IMR-90 (cell line): ENCODE measurements around the gene MTF2. TPM values are rescaled to one million over a fixed set of nuclear protein-coding genes. Genes with fewer than 3 reads are reported as not detected.

Source experiments
- ATAC-seq: fragments of 200-7000 bp; cut with Tn5 transposase; 2 replicates; pipeline ENCODE4 v1.9.1; 2020; ENCODE audit warnings: low read depth, mild to moderate bottlenecking, moderate library complexity
- BruUV-seq: library from RNA; stranded (reverse); fragments of 400-500 nt; replicated peaks from 2 replicates; lab custom pipeline; 2021; lab: Mats Ljungman, UMichigan
- CTCF ChIA-PET: fragments of 300-600 bp; formaldehyde crosslinking; extraction: SDS; loops from one replicate; lab custom pipeline; 2021; ENCODE audit warnings: antibody characterized with exemption; lab: Yijun Ruan, JAX
- POLR2A ChIA-PET: fragments of 300-600 bp; sonication (Branson Sonifier 250); formaldehyde crosslinking; loops from one replicate; lab custom pipeline; 2022; ENCODE audit warnings: antibody characterized with exemption; ENCODE audit not compliant: unreplicated experiment; lab: Charles Lee
- DNase-seq: peaks from one replicate; pipeline ENCODE4 v3.0.0; 2013
- H2AFZ ChIP-seq: replicated peaks from 2 replicates; pipeline ENCODE3; 2013; ENCODE audit warnings: low read length, mild to moderate bottlenecking; ENCODE audit not compliant: poor library complexity
- H2AK5ac ChIP-seq: 2 replicates; pipeline ENCODE4 v1.6.1; 2013; ENCODE audit warnings: low read depth, low read length, inconsistent platforms
- H2AK9ac ChIP-seq: replicated peaks from 2 replicates; pipeline ENCODE3; 2013; ENCODE audit warnings: mild to moderate bottlenecking, low read depth, low read length, moderate library complexity; ENCODE audit not compliant: poor library complexity
- H2BK120ac ChIP-seq: 2 replicates; pipeline ENCODE4 v1.6.1; 2013; ENCODE audit warnings: low read depth, low read length, inconsistent platforms
- H2BK15ac ChIP-seq: 3 replicates; pipeline ENCODE4 v1.6.1; 2013; ENCODE audit warnings: low read depth, low read length, inconsistent platforms
- H2BK20ac ChIP-seq: 2 replicates; pipeline ENCODE4 v1.6.1; 2013; ENCODE audit warnings: low read depth, mild to moderate bottlenecking, inconsistent platforms, low read length, moderate library complexity
- H2BK5ac ChIP-seq: 2 replicates; pipeline ENCODE4 v1.6.1; 2013; ENCODE audit warnings: mild to moderate bottlenecking, low read depth, low read length, inconsistent platforms; ENCODE audit not compliant: poor library complexity, severe bottlenecking
- H3K14ac ChIP-seq: replicated peaks from 2 replicates; pipeline ENCODE4 v1.6.1; 2013; ENCODE audit warnings: low read depth, low read length, inconsistent platforms
- H3K18ac ChIP-seq: 2 replicates; pipeline ENCODE4 v1.6.1; 2013; ENCODE audit warnings: low read depth, low read length, control low read depth
- H3K23ac ChIP-seq: 2 replicates; pipeline ENCODE4 v1.6.1; 2013; ENCODE audit warnings: low read depth, low read length, inconsistent platforms
- H3K27ac ChIP-seq: 2 replicates; pipeline ENCODE4 v1.5.1; 2013; ENCODE audit warnings: mild to moderate bottlenecking, control low read depth, low read length; ENCODE audit not compliant: insufficient read depth
- H3K27me3 ChIP-seq: 2 replicates; pipeline ENCODE4 v1.6.1; 2013; ENCODE audit warnings: low read length; ENCODE audit not compliant: control insufficient read depth, insufficient read depth
- H3K36me3 ChIP-seq: 2 replicates; pipeline ENCODE4 v1.6.1; 2013; ENCODE audit warnings: low read length, mixed read lengths; ENCODE audit not compliant: control insufficient read depth, insufficient read depth
- H3K4ac ChIP-seq: 2 replicates; pipeline ENCODE4 v1.6.1; 2013; ENCODE audit warnings: low read depth, low read length, inconsistent platforms
- H3K4me1 ChIP-seq: 2 replicates; pipeline ENCODE4 v1.6.1; 2013; ENCODE audit warnings: low read length, mixed read lengths; ENCODE audit not compliant: control insufficient read depth, insufficient read depth
- H3K4me2 ChIP-seq: 2 replicates; pipeline ENCODE4 v1.6.1; 2013; ENCODE audit warnings: low read depth, mild to moderate bottlenecking, control low read depth, low read length, moderate library complexity
- H3K4me3 ChIP-seq: 2 replicates; pipeline ENCODE4 v1.5.1; 2013; ENCODE audit warnings: low read depth, mild to moderate bottlenecking, control low read depth, low read length, moderate library complexity; ENCODE audit not compliant: insufficient read depth
- H3K56ac ChIP-seq: 2 replicates; pipeline ENCODE4 v1.6.1; 2013; ENCODE audit warnings: low read length, inconsistent platforms; ENCODE audit not compliant: insufficient read depth; ENCODE audit errors: extremely low read depth
- H3K79me1 ChIP-seq, 2 experiments: 2 replicates each; pipeline ENCODE4 v1.6.1; 2013; ENCODE audit warnings: low read length in 2 of 2, inconsistent platforms in 1 of 2, low read depth in 1 of 2
- H3K9ac ChIP-seq: 2 replicates; pipeline ENCODE4 v1.6.1; 2013; ENCODE audit warnings: low read depth, low read length, control low read depth
- H3K9me1 ChIP-seq: 2 replicates; pipeline ENCODE4 v1.6.1; 2013; ENCODE audit warnings: low read length, inconsistent platforms; ENCODE audit not compliant: insufficient read depth
- H3K9me3 ChIP-seq: 2 replicates; pipeline ENCODE4 v1.6.1; 2013; ENCODE audit warnings: low read length; ENCODE audit not compliant: control insufficient read depth, insufficient read depth
- H4K20me1 ChIP-seq: 2 replicates; pipeline ENCODE4 v1.6.1; 2013; ENCODE audit warnings: low read length, inconsistent platforms; ENCODE audit not compliant: insufficient read depth
- H4K5ac ChIP-seq: 2 replicates; pipeline ENCODE4 v1.6.1; 2013; ENCODE audit warnings: mild to moderate bottlenecking, low read depth, low read length, control low read depth
- H4K8ac ChIP-seq, 2 experiments: 2 replicates each; pipeline ENCODE4 v1.6.1; 2013; ENCODE audit warnings: low read depth in 2 of 2, low read length in 2 of 2, control low read depth in 1 of 2, inconsistent platforms in 1 of 2
- H4K91ac ChIP-seq: 2 replicates; pipeline ENCODE4 v1.6.1; 2013; ENCODE audit warnings: low read depth, low read length, inconsistent platforms; ENCODE audit not compliant: insufficient read depth
- MAFK ChIP-seq: IDR thresholded peaks from 2 replicates; pipeline ENCODE4 v1.6.1; 2012; ENCODE audit warnings: low read depth, low read length, improper control_type of control experiment
- POLR2A ChIP-seq: IDR thresholded peaks from 2 replicates; pipeline ENCODE4 v1.6.1; 2012; ENCODE audit warnings: mild to moderate bottlenecking, low read depth, low read length
- WGBS, 2 experiments: methylation state at CpG; one replicate each; pipeline versions ENCODE4 v1.1.5 to v1.1.7; 2013; ENCODE audit warnings: missing lambda C conversion rate in 2 of 2; ENCODE audit not compliant: insufficient read length in 1 of 2; ENCODE audit errors: extremely low coverage in 2 of 2; 5-methylcytosine and 5-hydroxymethylcytosine counted together
- dilution Hi-C: fragments of 300-500 bp; cut with HindIII; formaldehyde crosslinking; loops from one replicate; pipeline ENCODE4 v1.14.3; 2018; ENCODE audit warnings: low sequenced_read_pairs; ENCODE audit not compliant: unreplicated experiment
- in situ Hi-C: fragments of 300-500 bp; cut with MboI; formaldehyde crosslinking; loops from 3 replicates; pipeline ENCODE4 v1.14.3; 2019; ENCODE audit warnings: low sequenced_read_pairs, inconsistent platforms, mixed read lengths
- intact Hi-C: fragments of 100-400 bp; cut with micrococcal nuclease; formaldehyde crosslinking; loops from 2 replicates; pipeline ENCODE4 v1.10.0; 2022
- polyA plus RNA-seq, 3 experiments: library from polyadenylated mRNA; depleted of rRNA; stranded (reverse); fragments of >200 nt; gene quantifications; 2 replicates each; pipeline ENCODE4 v1.2.3, GENCODE V29; 2012; ENCODE audit warnings: low replicate concordance in 1 of 3
- total RNA-seq: library from RNA; depleted of rRNA; stranded (reverse); fragments of >200 nt; gene quantifications from 2 replicates; pipeline ENCODE4 v1.2.3, GENCODE V29; 2012

Gene MTF2
- total and polyA plus RNA-seq, 2 of the 4 experiments (the other 2 are of a cell fraction): 10.6 to 39.8 TPM

DNA sequence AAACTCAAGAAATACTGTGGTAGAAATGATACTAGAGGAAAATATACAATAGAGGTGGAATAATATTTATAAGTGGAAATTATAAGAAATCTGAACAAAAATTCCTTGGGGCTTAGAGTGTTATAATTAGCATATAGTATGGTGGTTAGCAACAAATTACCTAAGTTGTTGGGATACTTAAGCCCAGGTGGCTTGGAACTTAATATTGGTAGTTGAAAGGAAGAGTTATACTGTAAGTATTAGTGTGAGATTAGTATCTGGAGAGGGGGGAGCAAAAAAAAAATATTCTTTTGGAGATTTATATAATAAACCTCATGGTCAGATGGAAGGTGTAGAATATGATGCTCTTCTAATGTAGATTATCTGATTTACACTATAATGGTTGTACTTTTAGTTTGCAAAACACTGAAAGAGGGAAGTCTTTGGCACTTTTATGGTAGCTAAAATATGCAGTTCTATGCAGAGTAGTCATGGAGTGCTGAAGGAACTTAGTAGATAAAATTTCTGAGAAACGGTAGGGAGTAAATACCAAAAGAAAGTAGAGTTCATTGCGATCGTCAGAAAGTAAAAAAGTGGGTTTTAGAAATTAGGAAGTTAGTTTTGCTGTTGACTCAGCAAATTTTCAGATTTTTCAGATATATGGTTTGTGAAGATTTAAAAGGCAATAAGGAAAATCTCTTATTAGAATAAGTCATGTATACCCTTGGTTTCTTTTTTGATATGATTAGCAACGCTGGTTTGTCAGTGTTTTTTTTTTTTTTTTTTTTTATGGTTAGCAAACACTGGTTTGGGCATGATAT lies 45.7 kb downstream of the MTF2 start:
- no peak overlapping the region for H2AFZ ChIP-seq
- H2BK20ac ChIP-seq: no peak overlapping the region
- H3K79me1 ChIP-seq: 0 out of 4 replicates have a peak, but pooled peaks cover 0 to 2% of the 10 kb centered on the region in 2 experiments
- H3K23ac ChIP-seq: no peak overlapping the region
- H3K9ac ChIP-seq: no peak overlapping the region
- TF ChIP-seq MAFK (peak; percentile 92), POLR2A (no peak)
- no peak overlapping the region for H3K4ac ChIP-seq
- H3K27ac ChIP-seq: no peak overlapping the region
- ChIA-PET CTCF (no interaction called here), POLR2A (no interaction called here)
- H3K4me3 ChIP-seq: no peak overlapping the region
- H4K8ac ChIP-seq: no peak overlapping the region
- dilution Hi-C loops: no loop called here
- no peak overlapping the region for H3K14ac ChIP-seq
- H3K56ac ChIP-seq: no peak overlapping the region
- no peak overlapping the region for H2BK120ac ChIP-seq
- no peak overlapping the region for H2AK9ac ChIP-seq
- H3K4me1 ChIP-seq: no peaks in the 10 kb centered on the region
- H4K20me1 ChIP-seq: no peaks in the 10 kb centered on the region
- in situ Hi-C loops: no loop called here
- no peak overlapping the region for H3K18ac ChIP-seq
- no peak overlapping the region for H3K4me2 ChIP-seq
- ATAC-seq (no peak), DNase-seq (no peak)
- no peaks in the 10 kb centered on the region for H3K27me3 ChIP-seq
- H3K36me3 ChIP-seq: peaks cover 5% of the 10 kb centered on the region
- H2AK5ac ChIP-seq: no peak overlapping the region
- H2BK15ac ChIP-seq: no peak overlapping the region
- no CpG with 5 or more reads among the region's 4 CpGs for WGBS, 2 experiments
- no peak overlapping the region for H4K91ac ChIP-seq
- no TSS peak for BruUV-seq
- H2BK5ac ChIP-seq: no peak overlapping the region
- no peaks in the 10 kb centered on the region for H3K9me3 ChIP-seq
- H4K5ac ChIP-seq: no peak overlapping the region
- H3K9me1 ChIP-seq: no peaks in the 10 kb centered on the region
- intact Hi-C loops: no loop called here
